Neural progenitor cell (in vitro differentiated cells): ENCODE results near the gene REX1BD.

Source experiments
- CTCF ChIP-seq: fragments of 200-600 bp; sonication (generic); IDR thresholded peaks from 2 replicates; pipeline ENCODE4 v1.5.1; 2017; ENCODE audit warnings: antibody characterized with exemption, mild to moderate bottlenecking
- EZH2 ChIP-seq: fragments of 200-600 bp; sonication (generic); IDR thresholded peaks from 2 replicates; pipeline ENCODE4 v1.6.1; 2017; ENCODE audit warnings: antibody characterized with exemption, mild to moderate bottlenecking, moderate library complexity

GRCh38 chr19:18597809-18598660, 9.4 kb downstream of the REX1BD start:
- TF ChIP-seq CTCF (no peak), EZH2 (no peak)
